H9 (cell line): ENCODE measurements around the gene SEBOX. TPM values are rescaled to one million over a fixed set of nuclear protein-coding genes. Genes with fewer than 3 reads are reported as not detected.

Experiments
- DNase-seq: peaks from one replicate; pipeline ENCODE4 v3.0.0-alpha.2; 2017
- H2AFZ ChIP-seq: one replicate; pipeline ENCODE4 v1.6.1; 2013; ENCODE audit warnings: mild to moderate bottlenecking, low read length, control low read depth, moderate library complexity
- H2AK5ac ChIP-seq: 2 replicates; pipeline ENCODE4 v1.6.1; 2013; ENCODE audit warnings: low read length, control low read depth, mixed read lengths; ENCODE audit not compliant: insufficient read length
- H2BK120ac ChIP-seq: one replicate; pipeline ENCODE4 v1.6.1; 2013; ENCODE audit warnings: low read depth, mild to moderate bottlenecking, low read length, control low read depth, inconsistent platforms; ENCODE audit not compliant: poor library complexity, severe bottlenecking
- H2BK12ac ChIP-seq: 2 replicates; pipeline ENCODE4 v1.6.1; 2013; ENCODE audit warnings: low read length, control low read depth, mixed read lengths, low read depth; ENCODE audit not compliant: insufficient read length
- H2BK15ac ChIP-seq: 2 replicates; pipeline ENCODE4 v1.6.1; 2013; ENCODE audit warnings: low read depth, low read length, control low read depth
- H2BK20ac ChIP-seq: one replicate; pipeline ENCODE4 v1.6.1; 2013; ENCODE audit warnings: low read depth, mild to moderate bottlenecking, low read length, control low read depth, inconsistent platforms; ENCODE audit not compliant: poor library complexity, severe bottlenecking
- H2BK5ac ChIP-seq: 2 replicates; pipeline ENCODE4 v1.6.1; 2013; ENCODE audit warnings: low read length, control low read depth, mixed read lengths; ENCODE audit not compliant: insufficient read length
- H3K14ac ChIP-seq: 2 replicates; pipeline ENCODE4 v1.6.1; 2013; ENCODE audit warnings: low read length, control low read depth; ENCODE audit not compliant: insufficient read depth
- H3K18ac ChIP-seq: 2 replicates; pipeline ENCODE4 v1.6.1; 2013; ENCODE audit warnings: low read depth, mild to moderate bottlenecking, mixed read lengths, low read length, control low read depth; ENCODE audit not compliant: insufficient read length
- H3K23ac ChIP-seq: 2 replicates; pipeline ENCODE4 v1.6.1; 2013; ENCODE audit warnings: low read length, control low read depth, mixed read lengths, low read depth; ENCODE audit not compliant: insufficient read length
- H3K23me2 ChIP-seq: 2 replicates; pipeline ENCODE4 v1.6.1; 2013; ENCODE audit warnings: low read depth, mild to moderate bottlenecking, mixed read lengths, low read length, control low read depth; ENCODE audit not compliant: insufficient read length, poor library complexity, severe bottlenecking
- H3K27ac ChIP-seq: 2 replicates; pipeline ENCODE4 v1.5.1; 2013; ENCODE audit warnings: low read length, control low read depth, mixed read lengths, low read depth; ENCODE audit not compliant: insufficient read length
- H3K27me3 ChIP-seq: 2 replicates; pipeline ENCODE4 v1.6.1; 2013; ENCODE audit warnings: low read length, control low read depth, inconsistent platforms; ENCODE audit not compliant: insufficient read depth
- H3K4ac ChIP-seq: 2 replicates; pipeline ENCODE4 v1.6.1; 2013; ENCODE audit warnings: low read depth, mild to moderate bottlenecking, control low read depth, inconsistent platforms, low read length, moderate library complexity
- H3K4me1 ChIP-seq: 2 replicates; pipeline ENCODE4 v1.6.1; 2013; ENCODE audit warnings: low read length, control low read depth, inconsistent platforms; ENCODE audit not compliant: insufficient read depth
- H3K4me2 ChIP-seq: 2 replicates; pipeline ENCODE4 v1.6.1; 2013; ENCODE audit warnings: low read length, control low read depth, mixed read lengths; ENCODE audit not compliant: insufficient read length, insufficient read depth
- H3K56ac ChIP-seq: 2 replicates; pipeline ENCODE4 v1.6.1; 2013; ENCODE audit warnings: low read depth, mild to moderate bottlenecking, mixed read lengths, low read length, control low read depth; ENCODE audit not compliant: insufficient read length
- H3K79me1 ChIP-seq: 2 replicates; pipeline ENCODE4 v1.6.1; 2013; ENCODE audit warnings: low read depth, mild to moderate bottlenecking, moderate library complexity, low read length, control low read depth, inconsistent platforms; ENCODE audit not compliant: insufficient read depth, poor library complexity, severe bottlenecking
- H3K79me2 ChIP-seq: 2 replicates; pipeline ENCODE4 v1.6.1; 2013; ENCODE audit warnings: low read length, control low read depth, inconsistent platforms; ENCODE audit not compliant: insufficient read depth
- H3K9ac ChIP-seq: 2 replicates; pipeline ENCODE4 v1.6.1; 2013; ENCODE audit warnings: low read length, control low read depth, mixed read lengths; ENCODE audit not compliant: insufficient read length; ENCODE audit errors: extremely low read depth
- H3K9me3 ChIP-seq: one replicate; pipeline ENCODE4 v1.6.1; 2013; ENCODE audit warnings: low read depth, low read length, inconsistent platforms; ENCODE audit not compliant: control insufficient read depth
- H3T11ph ChIP-seq: one replicate; pipeline ENCODE4 v1.6.1; 2013; ENCODE audit warnings: mild to moderate bottlenecking, low read length, control low read depth, inconsistent platforms
- H4K20me1 ChIP-seq: one replicate; pipeline ENCODE4 v1.6.1; 2013; ENCODE audit not compliant: control insufficient read depth, insufficient read length, insufficient read depth
- H4K5ac ChIP-seq: 2 replicates; pipeline ENCODE4 v1.6.1; 2013; ENCODE audit warnings: low read depth, mild to moderate bottlenecking, mixed read lengths, low read length, control low read depth; ENCODE audit not compliant: insufficient read length
- H4K8ac ChIP-seq: replicated peaks from 2 replicates; pipeline ENCODE4 v1.6.1; 2013; ENCODE audit warnings: low read length, control low read depth, mixed read lengths, low read depth; ENCODE audit not compliant: insufficient read length
- H4K91ac ChIP-seq: 2 replicates; pipeline ENCODE4 v1.6.1; 2013; ENCODE audit warnings: low read depth, mild to moderate bottlenecking, moderate library complexity, mixed read lengths, low read length, control low read depth; ENCODE audit not compliant: insufficient read length
- H3K27ac Mint-ChIP-seq, 3 experiments: 2 replicates in 2 of 3; 3 replicates in 1 of 3; pipeline ENCODE4 v1.8.0; 2020 to 2021; ENCODE audit warnings: mixed read lengths in 3 of 3, mild to moderate bottlenecking in 1 of 3, moderate library complexity in 1 of 3
- H3K27me3 Mint-ChIP-seq: 2 replicates; pipeline ENCODE4 v1.8.0; 2021; ENCODE audit warnings: low read depth, mild to moderate bottlenecking, moderate library complexity, mixed read lengths
- H3K36me3 Mint-ChIP-seq, 3 experiments: 2 replicates in 2 of 3; 3 replicates in 1 of 3; pipeline ENCODE4 v1.8.0; 2020 to 2021; ENCODE audit warnings: low read depth in 3 of 3, mixed read lengths in 3 of 3; ENCODE audit not compliant: insufficient read depth in 1 of 3
- H3K4me1 Mint-ChIP-seq, 2 experiments: 2 replicates each; pipeline ENCODE4 v1.8.0; 2020; ENCODE audit warnings: mixed read lengths in 2 of 2
- H3K4me3 Mint-ChIP-seq, 2 experiments: 2 replicates in 1 of 2; 3 replicates in 1 of 2; pipeline ENCODE4 v1.8.0; 2020 to 2021; ENCODE audit warnings: mild to moderate bottlenecking in 2 of 2, mixed read lengths in 2 of 2, moderate library complexity in 1 of 2
- H3K9me3 Mint-ChIP-seq, 2 experiments: 2 replicates in 1 of 2; 3 replicates in 1 of 2; pipeline ENCODE4 v1.8.0; 2020; ENCODE audit warnings: mild to moderate bottlenecking in 2 of 2, mixed read lengths in 2 of 2, moderate library complexity in 1 of 2
- WGBS: extraction: QIAGEN DNeasy Blood & Tissue Kit; methylation state at CpG from one replicate; pipeline ENCODE4 v1.1.7; 2013; ENCODE audit warnings: missing lambda C conversion rate, low lambda C conversion rate, mixed read lengths; ENCODE audit not compliant: insufficient read length; ENCODE audit errors: extremely low coverage; 5-methylcytosine and 5-hydroxymethylcytosine counted together
- total RNA-seq: library from RNA; stranded (reverse); gene quantifications from 2 replicates; pipeline ENCODE4 v1.2.1, GENCODE V29; 2021
- TF ChIP-seq, protein P1 (sequence below): fragments of 200-600 bp; sonication (generic); conservative IDR thresholded peaks from 3 replicates; pipeline ENCODE4 v1.8.0; 2021; ENCODE audit warnings: antibody characterized with exemption, mild to moderate bottlenecking

The SEBOX gene
- total RNA-seq, 1 experiment from 2014 or later, result not detected

GRCh38 chr17:28371245-28372202 is 6.5 kb upstream of the SEBOX start, which contains the start of gene SARM1:
Gene SARM1, plus strand, starts transcription at chr17:28371694. Its CDS starts 339 bp downstream, at chr17:28372033.
- H3K23ac ChIP-seq, result no peak within 1 kb of the TSS
- no peak within 1 kb of the TSS for H3T11ph ChIP-seq
- H2BK120ac ChIP-seq, result no peak within 1 kb of the TSS
- H3K27me3 ChIP-seq, result peaks cover 12% of the 10 kb centered on the region; the same call in 1 of the 2 replicates
- H2BK20ac ChIP-seq, result no peak within 1 kb of the TSS
- no peaks in the 10 kb centered on the region for H3K79me2 ChIP-seq
- no peak within 1 kb of the TSS for H4K8ac ChIP-seq
- peaks cover 2% of the 10 kb centered on the region; the same call in 1 of the 2 replicates for H3K4me1 ChIP-seq
- H2BK15ac ChIP-seq, result no peak within 1 kb of the TSS; the same call in 1 of the 2 replicates
- no peak within 1 kb of the TSS for H3K27ac ChIP-seq
- Mint-ChIP-seq H3K36me3 (peaks cover 0 to 6% (median 2%) of the 10 kb centered on the region in 3 experiments; a peak in 3 of 7 replicates), H3K27ac (peak within 1 kb of the TSS in 2 of 3 experiments; percentile 87 to 95; a peak in 3 of 7 replicates), H3K4me3 (peak within 1 kb of the TSS; percentile 70 to 95), H3K27me3 (peaks cover 39% of the 10 kb centered on the region), H3K4me1 (peaks cover 14 to 21% of the 10 kb centered on the region in 2 experiments), H3K9me3 (no peaks in the 10 kb centered on the region; a peak in 2 of 5 replicates)
- no peak within 1 kb of the TSS for H4K91ac ChIP-seq
- no peak within 1 kb of the TSS for H3K4ac ChIP-seq
- H3K4me2 ChIP-seq, result peak within 1 kb of the TSS; percentile 53
- no peaks in the 10 kb centered on the region for H3K79me1 ChIP-seq
- WGBS, result no CpG with 5 or more reads among the region's 80 CpGs
- H3K56ac ChIP-seq, result no peak within 1 kb of the TSS
- no peak within 1 kb of the TSS for H4K5ac ChIP-seq
- no peak within 1 kb of the TSS for H2BK12ac ChIP-seq
- H3K9ac ChIP-seq, result no peak within 1 kb of the TSS
- no peak within 1 kb of the TSS for H2BK5ac ChIP-seq
- no peak within 1 kb of the TSS for H2AK5ac ChIP-seq
- H4K20me1 ChIP-seq, result peaks cover 2% of the 10 kb centered on the region
- H3K14ac ChIP-seq, result peak within 1 kb of the TSS; percentile 39; the same call in 1 of the 2 replicates
- H3K9me3 ChIP-seq, result no peaks in the 10 kb centered on the region
- H3K23me2 ChIP-seq, result peaks cover 10% of the 10 kb centered on the region
- no peak within 1 kb of the TSS for H2AFZ ChIP-seq
- DNase-seq, result peak; percentile 99
- TF ChIP-seq, protein P1, sequence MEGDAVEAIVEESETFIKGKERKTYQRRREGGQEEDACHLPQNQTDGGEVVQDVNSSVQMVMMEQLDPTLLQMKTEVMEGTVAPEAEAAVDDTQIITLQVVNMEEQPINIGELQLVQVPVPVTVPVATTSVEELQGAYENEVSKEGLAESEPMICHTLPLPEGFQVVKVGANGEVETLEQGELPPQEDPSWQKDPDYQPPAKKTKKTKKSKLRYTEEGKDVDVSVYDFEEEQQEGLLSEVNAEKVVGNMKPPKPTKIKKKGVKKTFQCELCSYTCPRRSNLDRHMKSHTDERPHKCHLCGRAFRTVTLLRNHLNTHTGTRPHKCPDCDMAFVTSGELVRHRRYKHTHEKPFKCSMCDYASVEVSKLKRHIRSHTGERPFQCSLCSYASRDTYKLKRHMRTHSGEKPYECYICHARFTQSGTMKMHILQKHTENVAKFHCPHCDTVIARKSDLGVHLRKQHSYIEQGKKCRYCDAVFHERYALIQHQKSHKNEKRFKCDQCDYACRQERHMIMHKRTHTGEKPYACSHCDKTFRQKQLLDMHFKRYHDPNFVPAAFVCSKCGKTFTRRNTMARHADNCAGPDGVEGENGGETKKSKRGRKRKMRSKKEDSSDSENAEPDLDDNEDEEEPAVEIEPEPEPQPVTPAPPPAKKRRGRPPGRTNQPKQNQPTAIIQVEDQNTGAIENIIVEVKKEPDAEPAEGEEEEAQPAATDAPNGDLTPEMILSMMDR, result no peak
- H3K18ac ChIP-seq, result no peak within 1 kb of the TSS
